GM21576 (cell line): ENCODE results near the gene MX2.

Experiments
- ATAC-seq: cut with Tn5 transposase; IDR thresholded peaks from one replicate; pipeline ENCODE4 v1.9.1; 2021; ENCODE audit warnings: mild to moderate bottlenecking, moderate library complexity; ENCODE audit not compliant: unreplicated experiment

The MX2 gene

DNA sequence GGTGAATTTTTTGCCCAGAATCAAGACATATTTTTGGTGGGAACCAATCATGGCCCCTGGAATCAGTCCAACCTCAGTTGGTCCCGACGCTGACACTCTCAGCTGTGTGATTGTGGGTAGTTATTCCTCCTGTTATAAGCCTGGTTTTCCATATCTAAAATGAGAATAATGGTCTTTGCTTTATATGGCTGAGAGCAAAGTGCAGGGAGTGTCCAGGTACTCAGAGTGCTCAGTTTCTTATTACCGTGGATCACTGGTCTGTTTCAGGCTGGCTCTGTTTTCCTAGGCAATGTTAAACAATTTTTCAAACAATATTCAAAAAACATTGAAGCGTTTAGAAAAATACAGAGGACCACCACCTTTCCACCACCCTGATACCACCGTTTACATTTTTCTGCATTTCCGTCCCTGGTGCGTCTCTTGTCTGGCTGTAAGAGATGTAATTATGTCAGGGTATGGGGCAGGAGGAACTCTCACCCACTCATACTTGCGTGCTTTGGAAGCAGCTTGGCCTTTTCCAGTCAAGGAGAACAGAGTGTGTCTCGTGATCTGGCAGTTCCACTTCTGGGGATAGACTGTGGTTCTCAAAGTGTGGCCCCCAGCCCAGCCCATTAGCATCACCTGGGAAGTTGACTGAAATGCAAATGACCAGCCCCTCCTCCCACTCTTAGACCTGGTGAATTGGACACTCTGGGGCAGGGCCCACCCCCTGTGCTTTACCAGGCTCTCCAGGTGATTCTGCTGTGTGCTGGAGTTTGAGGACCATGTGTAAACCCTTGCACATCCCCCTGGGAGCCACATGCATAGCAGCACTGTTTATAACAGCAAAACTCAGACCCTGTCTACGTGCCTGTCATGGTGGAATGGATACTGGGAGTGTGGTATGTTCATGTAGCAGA lies 71.0 kb downstream of the MX2 start:
- ATAC-seq = no peak

DNA sequence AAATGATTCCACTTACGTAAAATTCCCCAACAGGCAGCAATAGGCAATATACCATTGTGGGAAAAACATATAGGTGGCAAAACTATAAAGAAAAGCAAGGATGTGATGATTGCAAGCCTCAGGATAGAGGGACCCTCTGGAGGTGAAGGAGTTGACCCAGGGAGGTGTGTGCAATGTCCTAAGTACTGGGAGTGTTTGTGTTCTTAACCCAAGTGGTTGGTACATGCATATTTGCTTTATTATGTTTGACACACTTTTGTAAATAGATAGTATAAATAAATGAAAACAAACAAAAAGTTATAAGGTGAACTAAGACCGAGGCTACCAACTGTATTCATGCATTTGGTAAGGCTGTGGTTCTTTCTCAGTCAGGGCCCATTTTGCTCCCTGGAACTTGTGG lies 71.7 kb downstream of the MX2 start:
- no peak for ATAC-seq

DNA sequence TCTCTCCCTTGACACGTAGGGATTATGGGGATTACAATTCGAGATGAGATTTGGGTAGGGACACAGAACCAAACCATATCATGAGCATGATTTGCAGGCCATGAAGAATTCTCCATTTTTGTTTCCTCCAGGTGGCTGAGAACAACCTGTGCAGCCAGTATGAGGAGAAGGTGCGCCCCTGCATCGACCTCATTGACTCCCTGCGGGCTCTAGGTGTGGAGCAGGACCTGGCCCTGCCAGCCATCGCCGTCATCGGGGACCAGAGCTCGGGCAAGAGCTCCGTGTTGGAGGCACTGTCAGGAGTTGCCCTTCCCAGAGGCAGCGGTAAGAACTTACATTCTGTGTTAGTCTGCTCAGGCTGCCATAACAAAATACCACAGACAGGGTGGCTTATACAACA lies 73.9 kb downstream of the MX2 start:
- no peak for ATAC-seq

DNA sequence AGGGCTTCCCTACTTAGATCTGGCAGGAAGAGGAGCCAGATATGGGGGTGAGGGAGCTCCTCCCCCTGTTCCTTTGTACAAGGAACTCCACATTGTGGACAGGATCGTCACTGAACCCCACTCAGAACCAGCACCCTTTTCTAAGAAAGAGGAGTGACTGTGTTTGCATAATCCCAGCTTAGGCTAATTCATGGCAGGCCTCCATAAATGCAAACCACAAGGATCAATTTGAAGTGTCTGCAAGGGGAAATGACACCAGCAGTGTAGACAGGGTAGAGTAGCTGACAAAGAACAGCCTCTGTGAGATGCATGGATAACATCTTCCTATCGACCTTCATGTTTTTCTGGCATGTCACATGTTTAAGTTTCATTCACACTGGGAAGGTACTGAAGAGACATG lies 75.9 kb downstream of the MX2 start:
- ATAC-seq = no peak

DNA sequence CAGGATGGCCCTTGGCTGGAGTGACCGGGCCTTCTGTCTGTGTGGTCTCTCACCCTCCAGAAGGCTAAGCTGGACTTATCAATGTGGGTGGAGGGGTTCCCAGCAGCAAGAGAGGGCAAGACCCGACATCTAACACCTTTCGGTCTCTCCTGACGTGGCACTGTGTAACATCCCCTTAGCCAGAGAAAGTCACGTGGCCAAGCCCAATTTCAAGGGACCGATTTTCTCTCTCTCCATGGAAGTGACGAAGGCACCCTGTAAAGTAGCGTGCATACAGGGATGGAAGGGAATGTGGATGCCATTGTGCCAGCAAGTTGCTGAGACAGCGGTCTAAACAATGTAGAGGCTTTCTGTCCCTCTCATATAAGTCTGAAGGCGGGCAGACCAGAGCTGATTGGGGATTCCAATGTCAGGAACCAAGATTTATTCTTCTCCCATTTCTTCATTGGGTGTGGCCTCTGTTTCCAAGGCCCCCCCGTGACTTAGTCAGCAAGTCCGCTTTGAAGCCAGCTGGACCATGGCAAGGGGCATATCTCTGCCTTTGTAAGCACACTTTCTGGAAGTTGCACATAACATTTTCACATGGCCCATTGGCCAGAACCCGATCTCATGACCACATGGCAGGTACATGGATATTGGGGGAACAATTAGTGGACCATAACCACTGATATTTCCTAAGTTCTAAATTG lies 76.7 kb downstream of the MX2 start:
- ATAC-seq = no peak

DNA sequence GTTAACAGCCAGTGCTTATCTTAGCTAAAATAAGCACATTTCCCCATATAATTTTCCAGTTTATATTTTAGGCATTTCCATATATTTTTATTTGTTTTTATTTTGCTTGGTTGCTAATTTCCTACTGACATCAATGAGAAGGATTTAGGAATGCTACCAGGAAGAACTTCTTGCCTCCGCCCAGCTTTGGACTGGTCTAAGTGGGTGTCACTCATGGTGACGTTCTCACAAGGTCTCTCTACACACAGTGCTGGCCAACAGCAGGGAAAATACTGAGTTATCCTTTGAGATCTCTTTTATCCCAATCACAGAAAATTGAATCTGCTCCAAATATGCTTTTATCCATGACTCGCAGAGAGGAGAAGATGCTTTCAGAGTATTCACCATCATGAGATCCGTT lies 77.4 kb downstream of the MX2 start:
- ATAC-seq = no peak

DNA sequence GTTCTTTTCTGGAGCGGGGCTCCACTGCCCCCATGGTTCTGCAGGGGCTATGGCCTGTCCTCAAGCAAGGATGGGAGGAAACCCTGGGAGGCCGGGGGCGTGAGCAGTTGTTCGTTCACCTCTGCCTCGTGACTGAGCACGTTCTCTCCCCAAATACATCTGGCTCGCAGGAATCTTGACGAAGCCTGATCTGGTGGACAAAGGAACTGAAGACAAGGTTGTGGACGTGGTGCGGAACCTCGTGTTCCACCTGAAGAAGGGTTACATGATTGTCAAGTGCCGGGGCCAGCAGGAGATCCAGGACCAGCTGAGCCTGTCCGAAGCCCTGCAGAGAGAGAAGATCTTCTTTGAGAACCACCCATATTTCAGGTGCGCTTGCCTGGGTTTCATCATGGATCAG lies 79.7 kb downstream of the MX2 start:
- no peak for ATAC-seq

DNA sequence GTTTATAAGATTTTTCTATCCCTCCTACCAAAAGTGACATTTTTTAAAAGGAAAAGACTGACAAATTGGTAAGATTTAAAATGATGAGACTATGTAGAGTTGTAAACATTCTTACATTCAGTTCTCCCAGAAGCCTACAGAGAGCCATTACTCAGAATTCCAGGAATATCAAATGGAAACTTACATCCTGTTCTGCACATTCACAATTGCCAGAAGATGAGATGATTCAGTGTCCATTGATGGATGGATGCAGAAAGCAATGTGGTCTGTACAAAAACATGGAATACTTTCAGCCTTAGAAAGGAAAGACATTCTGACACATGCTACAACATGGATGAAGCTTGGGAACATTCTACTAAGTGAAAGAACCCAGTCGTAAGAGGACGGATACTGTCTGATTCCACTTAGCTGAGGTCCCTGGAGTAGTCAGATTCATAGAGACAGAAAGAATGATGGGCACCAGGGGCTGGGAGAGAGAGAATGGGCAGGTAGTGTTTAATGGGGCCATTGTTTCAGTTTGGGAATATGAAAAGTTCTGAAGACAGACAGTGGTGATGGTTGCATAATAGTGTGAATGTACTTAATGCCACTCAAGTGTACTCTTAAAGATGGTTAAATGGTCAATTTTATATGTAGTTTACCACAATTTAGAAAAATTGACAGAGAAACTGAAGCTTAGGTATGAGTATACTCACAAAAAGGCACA lies 80.8 kb downstream of the MX2 start:
- ATAC-seq = no peak

DNA sequence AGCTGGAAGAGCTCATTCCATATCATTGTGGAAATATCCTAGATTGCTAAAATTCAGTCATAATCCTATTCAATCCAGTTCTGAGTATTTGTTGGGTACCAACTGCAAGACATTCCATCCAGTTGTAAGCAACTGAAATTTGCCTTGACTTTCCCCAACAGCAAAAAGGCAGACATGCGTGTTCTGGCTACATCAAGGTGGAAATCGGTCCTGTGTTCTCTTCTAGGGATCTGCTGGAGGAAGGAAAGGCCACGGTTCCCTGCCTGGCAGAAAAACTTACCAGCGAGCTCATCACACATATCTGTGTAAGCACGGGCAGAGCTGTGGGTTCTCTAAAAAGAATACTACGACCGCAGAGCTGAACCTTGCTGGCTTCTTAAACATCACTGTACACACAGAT lies 81.7 kb downstream of the MX2 start:
- ATAC-seq = no peak

DNA sequence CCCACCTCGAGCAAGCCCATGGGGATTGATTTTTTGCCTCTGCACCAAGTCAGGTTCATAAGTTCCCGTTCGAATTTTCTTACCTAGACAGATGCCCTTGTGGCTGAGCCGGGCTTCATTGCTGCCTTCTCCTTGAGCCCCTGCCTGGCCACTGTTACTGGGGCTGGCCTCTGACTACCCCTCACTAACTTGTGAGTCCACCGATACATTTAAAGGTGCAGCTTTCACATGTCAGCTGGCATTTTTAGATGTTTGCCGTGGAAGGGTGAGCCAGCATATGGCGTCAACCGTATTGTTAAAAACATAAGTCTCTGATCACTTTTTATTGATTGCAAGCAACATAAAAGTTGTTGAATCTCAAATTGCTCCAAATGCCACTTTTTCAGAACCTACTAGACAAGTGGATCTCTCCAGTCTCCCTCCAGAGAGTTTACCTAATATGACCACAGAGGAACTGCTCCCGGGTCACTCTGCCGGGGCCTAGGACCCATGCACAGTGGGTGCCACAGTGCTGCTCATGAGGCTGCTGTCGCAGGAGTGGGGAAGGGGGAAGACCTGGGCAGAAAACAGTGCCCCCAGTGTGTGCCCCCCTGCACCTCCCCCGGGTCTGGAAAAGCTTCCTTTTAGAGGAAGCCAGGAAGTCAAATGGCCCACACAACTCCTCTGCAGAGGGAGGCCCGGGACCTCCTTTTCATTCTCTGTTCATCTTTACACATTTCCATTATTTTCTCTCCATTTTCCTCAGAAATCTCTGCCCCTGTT lies 83.1 kb downstream of the MX2 start:
- ATAC-seq = no peak

DNA sequence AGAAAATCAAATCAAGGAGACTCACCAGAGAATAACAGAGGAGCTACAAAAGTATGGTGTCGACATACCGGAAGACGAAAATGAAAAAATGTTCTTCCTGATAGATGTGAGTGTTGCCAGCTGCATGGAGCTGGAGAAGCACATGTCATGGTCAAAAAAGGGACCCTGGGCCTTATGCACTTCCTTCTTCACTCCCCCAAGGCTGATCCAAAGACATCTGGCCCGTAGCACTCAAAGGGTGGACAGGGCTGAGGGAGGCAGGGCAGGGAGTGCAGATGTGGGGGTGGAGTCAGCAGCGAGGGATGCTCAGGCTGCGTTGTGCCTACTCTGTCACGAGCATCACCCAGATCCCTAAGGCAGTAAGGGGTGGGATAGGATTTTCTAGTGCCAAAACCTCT lies 83.6 kb downstream of the MX2 start:
- no peak for ATAC-seq

DNA sequence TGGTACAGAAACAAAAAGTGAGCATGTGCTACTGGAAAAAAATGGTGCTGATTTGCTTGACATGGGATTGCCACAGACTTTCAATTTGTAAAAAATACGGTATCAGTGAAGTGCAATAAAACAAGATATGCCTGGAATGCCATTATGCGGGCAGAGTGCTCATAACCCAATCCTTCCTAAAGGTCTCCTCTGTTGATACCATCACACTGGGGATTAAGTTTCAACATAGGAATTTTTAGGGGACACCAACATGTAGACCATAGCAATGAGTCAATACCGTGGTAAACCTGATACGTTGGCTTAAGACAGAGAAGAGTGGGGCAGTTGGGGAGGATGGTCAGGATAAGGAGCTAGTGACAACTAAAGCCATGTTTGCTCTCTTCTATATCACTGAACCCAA lies 84.8 kb downstream of the MX2 start:
- ATAC-seq = no peak

DNA sequence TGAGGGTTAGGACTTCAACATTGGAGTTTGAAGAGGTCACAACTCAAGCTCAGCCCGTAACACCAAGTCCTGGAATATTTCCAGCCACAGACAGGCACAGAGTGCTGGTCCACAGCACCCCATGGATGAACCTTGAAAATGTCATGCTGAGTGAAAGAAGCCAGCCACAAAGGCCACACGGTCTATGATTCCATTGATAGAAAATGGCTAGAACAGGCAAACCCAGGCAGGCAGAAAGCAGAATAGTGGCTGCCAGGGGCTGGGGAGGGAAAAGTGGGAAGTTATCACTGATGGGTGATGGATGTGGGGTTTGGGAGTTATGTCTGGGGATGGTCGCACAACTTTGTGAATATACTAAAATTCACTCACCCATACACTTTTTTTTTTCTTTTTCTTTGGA lies 85.5 kb downstream of the MX2 start:
- no peak for ATAC-seq

DNA sequence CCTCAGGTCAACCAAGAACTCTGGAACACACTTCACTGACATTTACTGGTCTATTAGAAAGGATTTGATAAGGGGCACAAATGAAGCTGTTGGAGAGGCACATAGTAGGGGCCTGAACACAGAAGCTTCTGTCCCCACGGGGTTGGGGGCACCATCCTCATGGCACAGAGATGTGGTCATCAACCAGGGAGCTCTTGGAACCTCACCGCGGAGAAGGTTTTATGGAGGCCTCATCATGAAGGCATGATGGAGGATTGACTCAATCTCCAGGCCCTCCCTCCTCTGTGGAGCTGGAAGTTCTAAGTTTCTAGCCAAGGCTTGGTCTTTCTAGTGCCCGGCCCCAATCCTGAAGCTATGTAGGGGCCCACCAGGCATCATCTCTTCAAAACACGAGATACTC lies 87.8 kb downstream of the MX2 start:
- no peak for ATAC-seq

DNA sequence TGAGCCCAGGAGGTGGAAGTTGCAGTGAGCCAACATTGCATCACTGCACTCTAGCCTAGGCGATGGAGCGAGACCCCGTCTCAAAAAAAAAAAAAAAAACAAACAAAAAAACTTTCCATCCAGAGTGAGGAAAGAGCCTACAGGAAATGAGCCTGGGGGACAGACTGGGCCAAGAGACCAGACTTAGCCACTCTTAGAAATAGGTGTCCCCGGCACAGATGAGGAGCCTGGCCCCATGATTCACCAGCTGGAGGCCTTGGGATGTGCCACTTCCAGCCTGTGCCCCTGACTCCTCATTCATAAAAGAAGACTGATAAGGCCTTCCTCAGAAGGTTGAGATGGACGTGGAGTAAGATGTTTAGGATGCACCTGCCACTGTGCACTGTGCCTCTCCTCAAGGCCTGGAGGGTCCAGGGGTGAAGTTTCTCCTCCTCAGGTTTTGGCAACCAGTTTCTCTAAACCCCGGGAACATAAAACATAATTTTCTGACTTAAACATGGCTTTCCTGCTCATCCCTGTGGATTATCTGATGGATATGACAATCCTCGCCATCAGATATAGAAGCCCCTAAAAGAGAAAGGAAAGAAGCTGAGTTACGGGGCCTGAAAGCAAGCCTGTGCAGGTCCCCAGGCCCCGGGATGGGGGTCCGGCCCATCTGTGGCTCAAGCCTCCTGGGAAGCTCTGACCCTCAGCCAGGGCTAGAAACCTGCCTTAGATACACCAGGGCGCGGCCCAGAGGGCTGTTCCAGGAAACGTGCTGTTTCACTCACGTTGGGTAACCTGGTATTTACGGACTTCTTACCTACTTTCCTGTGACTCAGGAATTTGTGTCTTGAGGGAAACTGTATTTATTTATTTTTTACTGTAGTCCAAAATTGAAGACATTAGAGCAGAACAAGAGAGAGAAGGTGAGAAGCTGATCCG lies 90.2 kb downstream of the MX2 start:
- ATAC-seq = no peak

DNA sequence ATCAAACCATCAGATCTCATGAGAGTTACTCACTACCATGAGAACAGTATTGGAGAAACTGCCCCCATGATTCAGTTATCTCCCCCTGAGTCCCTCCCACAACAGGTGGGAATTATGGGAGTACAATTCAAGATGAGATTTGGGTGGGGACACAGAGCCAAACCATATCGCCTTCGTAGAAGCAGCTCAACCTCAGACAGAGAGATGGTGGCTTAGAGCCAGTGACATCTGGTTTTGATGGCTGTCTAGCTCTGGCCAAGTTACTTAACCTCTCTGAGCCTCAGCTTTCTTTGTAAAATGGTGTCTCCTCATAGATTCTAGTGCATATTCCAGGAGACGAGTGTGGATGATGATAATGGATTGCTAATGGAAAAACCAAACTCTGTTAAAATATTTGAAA lies 91.4 kb downstream of the MX2 start:
- no peak for ATAC-seq

DNA sequence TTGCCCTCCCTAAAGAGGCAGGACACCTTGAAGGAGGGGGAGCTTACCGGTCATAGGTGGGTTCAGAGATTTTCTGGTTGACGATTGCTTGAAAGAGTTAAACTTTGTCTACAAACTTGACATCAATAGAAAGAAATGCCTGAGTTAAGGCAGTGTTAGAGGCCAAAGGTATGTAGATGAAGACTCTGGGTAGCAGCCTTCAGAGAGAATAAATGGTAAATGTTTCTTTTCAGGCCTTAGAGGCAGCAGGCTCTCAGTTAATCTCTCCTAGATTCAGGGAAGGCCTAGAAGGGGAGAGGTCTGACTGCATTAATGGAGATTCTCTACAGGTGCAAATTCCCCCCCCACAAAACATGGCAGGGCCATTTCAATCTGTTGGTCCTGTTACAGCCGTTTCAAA lies 91.9 kb downstream of the MX2 start:
- no peak for ATAC-seq

DNA sequence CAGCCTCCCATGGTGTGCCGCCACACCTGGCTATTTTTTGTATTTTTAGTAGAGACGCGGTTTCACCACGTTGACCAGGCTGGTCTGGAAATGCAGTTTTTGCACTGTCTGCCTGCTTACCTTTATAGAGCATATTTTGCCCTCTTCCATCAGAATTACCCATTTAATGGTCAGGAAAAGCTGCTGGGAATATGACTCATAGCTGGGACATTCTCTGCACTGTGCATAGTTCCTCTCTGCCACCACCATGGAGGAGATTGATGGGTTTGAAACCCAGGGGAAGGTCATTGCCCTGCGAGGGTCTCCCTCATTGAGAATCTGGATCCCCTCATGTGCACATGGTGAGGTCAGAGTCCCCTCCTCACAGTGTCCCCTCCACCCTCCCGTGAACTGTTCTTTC lies 96.3 kb downstream of the MX2 start:
- ATAC-seq = no peak

DNA sequence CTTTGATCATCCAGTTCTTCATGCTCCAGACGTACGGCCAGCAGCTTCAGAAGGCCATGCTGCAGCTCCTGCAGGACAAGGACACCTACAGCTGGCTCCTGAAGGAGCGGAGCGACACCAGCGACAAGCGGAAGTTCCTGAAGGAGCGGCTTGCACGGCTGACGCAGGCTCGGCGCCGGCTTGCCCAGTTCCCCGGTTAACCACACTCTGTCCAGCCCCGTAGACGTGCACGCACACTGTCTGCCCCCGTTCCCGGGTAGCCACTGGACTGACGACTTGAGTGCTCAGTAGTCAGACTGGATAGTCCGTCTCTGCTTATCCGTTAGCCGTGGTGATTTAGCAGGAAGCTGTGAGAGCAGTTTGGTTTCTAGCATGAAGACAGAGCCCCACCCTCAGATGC lies 96.7 kb downstream of the MX2 start:
- ATAC-seq = no peak
